ENCODE results near the gene MED12L. TPM values are rescaled to one million over a fixed set of nuclear protein-coding genes. Genes with fewer than 3 reads are reported as not detected.
A peak's percentile ranks its signal among the peaks of the same experiment; 100 is the strongest.

Gene MED12L
- total and polyA plus RNA-seq, 2 experiments from 2014 or later = 0.07 to 2.7 TPM

GRCh38 chr3:151318313-151318712 is 232.8 kb downstream of the MED12L start:
- Histone ChIP-seq H2AFZ (no peak overlapping the region), H3K4me1 (ENCODE audit: insufficient read depth) (no peaks in the 10 kb centered on the region), H3K36me3 (replicated peaks; ENCODE audit: insufficient read depth, low read depth) (no peaks in the 10 kb centered on the region), H3K79me2 (no peaks in the 10 kb centered on the region), H3K9me3 (ENCODE audit: low read depth) (no peaks in the 10 kb centered on the region), H3K9me2 (replicated peaks; ENCODE audit: insufficient read depth) (no peaks in the 10 kb centered on the region), H3K27ac (peak overlapping the region; percentile 35), H3K4me3 (no peak overlapping the region), H4K20me1 (ENCODE audit: insufficient read depth, poor library complexity, severe bottlenecking) (no peaks in the 10 kb centered on the region), H3K4me2 (no peak overlapping the region), H3K27me3 (no peaks in the 10 kb centered on the region)
- no peak for DNase-seq (ENCODE audit: low spot score)
- TF ChIP-seq EZH2 (IDR thresholded peaks at IDR 0.05; ENCODE audit: borderline replicate concordance) (no peak), CTCF (IDR thresholded peaks at IDR 0.05; ENCODE audit: poor library complexity) (no peak), EZH2phosphoT487 (IDR thresholded peaks at IDR 0.05; ENCODE audit: low read depth, severe bottlenecking, unreplicated experiment) (no peak)

GRCh38 chr3:151318991-151319390 is 233.5 kb downstream of the MED12L start:
- no peak for DNase-seq (ENCODE audit: low spot score)
- Histone ChIP-seq H3K9me3 (ENCODE audit: low read depth) (no peaks in the 10 kb centered on the region), H3K4me1 (ENCODE audit: insufficient read depth) (no peaks in the 10 kb centered on the region), H2AFZ (no peak overlapping the region), H4K20me1 (ENCODE audit: insufficient read depth, poor library complexity, severe bottlenecking) (no peaks in the 10 kb centered on the region), H3K27me3 (no peaks in the 10 kb centered on the region), H3K4me3 (no peak overlapping the region), H3K9me2 (replicated peaks; ENCODE audit: insufficient read depth) (no peaks in the 10 kb centered on the region), H3K27ac (peak overlapping the region; percentile 35), H3K4me2 (no peak overlapping the region), H3K36me3 (replicated peaks; ENCODE audit: insufficient read depth, low read depth) (no peaks in the 10 kb centered on the region), H3K79me2 (no peaks in the 10 kb centered on the region)
- WGBS (ENCODE audit: low lambda C conversion rate, missing lambda C conversion rate) = 85% methylated on average over 7 of the region's 7 CpGs
- TF ChIP-seq EZH2phosphoT487 (IDR thresholded peaks at IDR 0.05; ENCODE audit: low read depth, severe bottlenecking, unreplicated experiment) (no peak), EZH2 (IDR thresholded peaks at IDR 0.05; ENCODE audit: borderline replicate concordance) (no peak), CTCF (IDR thresholded peaks at IDR 0.05; ENCODE audit: poor library complexity) (no peak)

- no peak overlapping the region for H3K4me3 ChIP-seq
- TF ChIP-seq EZH2phosphoT487 (IDR thresholded peaks at IDR 0.05; ENCODE audit: low read depth, severe bottlenecking, unreplicated experiment) = no peak
- no peak for TF ChIP-seq EZH2 (IDR thresholded peaks at IDR 0.05; ENCODE audit: borderline replicate concordance)
- no peak for TF ChIP-seq CTCF (IDR thresholded peaks at IDR 0.05; ENCODE audit: poor library complexity)
- H3K4me1 ChIP-seq (ENCODE audit: insufficient read depth) = no peaks in the 10 kb centered on the region
- no peaks in the 10 kb centered on the region for H3K27me3 ChIP-seq
- H3K9me3 ChIP-seq (ENCODE audit: low read depth) = no peaks in the 10 kb centered on the region
- no peak for DNase-seq (ENCODE audit: low spot score)
- H4K20me1 ChIP-seq (ENCODE audit: insufficient read depth, poor library complexity, severe bottlenecking) = no peaks in the 10 kb centered on the region
- no peak overlapping the region for H3K4me2 ChIP-seq
- no peaks in the 10 kb centered on the region for H3K79me2 ChIP-seq
- WGBS (ENCODE audit: low lambda C conversion rate, missing lambda C conversion rate) = 90% methylated on average over 4 of the region's 4 CpGs
- H3K36me3 ChIP-seq (replicated peaks; ENCODE audit: insufficient read depth, low read depth) = no peaks in the 10 kb centered on the region
- no peak overlapping the region for H2AFZ ChIP-seq
- H3K9me2 ChIP-seq (replicated peaks; ENCODE audit: insufficient read depth) = no peaks in the 10 kb centered on the region
- peak overlapping the region; percentile 28 for H3K27ac ChIP-seq
These were observed 234.2 kb downstream of the MED12L start for GRCh38 chr3:151319628-151320027.

DNA sequence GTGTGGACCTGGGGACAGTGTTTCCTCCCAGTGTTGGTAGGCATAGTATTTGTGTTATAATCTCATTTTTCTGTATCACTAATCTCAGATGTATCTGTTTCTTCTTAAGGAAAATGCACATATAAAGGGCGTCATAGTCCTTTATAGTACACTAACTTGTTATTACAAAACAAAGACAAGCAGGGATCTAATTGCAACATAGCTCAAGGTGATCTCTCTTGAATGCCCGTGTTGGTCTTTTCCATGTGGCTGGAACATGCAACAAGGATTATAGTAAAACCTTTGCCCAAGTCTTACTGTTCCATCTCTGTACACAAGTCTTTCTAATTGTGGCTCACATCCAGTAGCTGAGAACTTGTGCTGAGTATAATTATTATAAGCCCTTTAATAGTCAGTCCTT is 234.7 kb downstream of the MED12L start:
- no peaks in the 10 kb centered on the region for H3K36me3 ChIP-seq (replicated peaks; ENCODE audit: insufficient read depth, low read depth)
- no peaks in the 10 kb centered on the region for H3K4me1 ChIP-seq (ENCODE audit: insufficient read depth)
- no peaks in the 10 kb centered on the region for H4K20me1 ChIP-seq (ENCODE audit: insufficient read depth, poor library complexity, severe bottlenecking)
- no peak overlapping the region for H3K4me3 ChIP-seq
- TF ChIP-seq EZH2phosphoT487 (IDR thresholded peaks at IDR 0.05; ENCODE audit: low read depth, severe bottlenecking, unreplicated experiment) = no peak
- TF ChIP-seq CTCF (IDR thresholded peaks at IDR 0.05; ENCODE audit: poor library complexity) = no peak
- no peak for TF ChIP-seq EZH2 (IDR thresholded peaks at IDR 0.05; ENCODE audit: borderline replicate concordance)
- no peaks in the 10 kb centered on the region for H3K9me2 ChIP-seq (replicated peaks; ENCODE audit: insufficient read depth)
- H3K9me3 ChIP-seq (ENCODE audit: low read depth) = no peaks in the 10 kb centered on the region
- H3K4me2 ChIP-seq = no peak overlapping the region
- H3K27ac ChIP-seq = peak overlapping the region; percentile 28
- WGBS (ENCODE audit: low lambda C conversion rate, missing lambda C conversion rate) = 83% methylated on average over 2 of the region's 2 CpGs
- H2AFZ ChIP-seq = no peak overlapping the region
- H3K79me2 ChIP-seq = no peaks in the 10 kb centered on the region
- DNase-seq (ENCODE audit: low spot score) = no peak
- H3K27me3 ChIP-seq = no peaks in the 10 kb centered on the region
